ENCODE measurements around the gene DDIT4.

Gene DDIT4

DNA sequence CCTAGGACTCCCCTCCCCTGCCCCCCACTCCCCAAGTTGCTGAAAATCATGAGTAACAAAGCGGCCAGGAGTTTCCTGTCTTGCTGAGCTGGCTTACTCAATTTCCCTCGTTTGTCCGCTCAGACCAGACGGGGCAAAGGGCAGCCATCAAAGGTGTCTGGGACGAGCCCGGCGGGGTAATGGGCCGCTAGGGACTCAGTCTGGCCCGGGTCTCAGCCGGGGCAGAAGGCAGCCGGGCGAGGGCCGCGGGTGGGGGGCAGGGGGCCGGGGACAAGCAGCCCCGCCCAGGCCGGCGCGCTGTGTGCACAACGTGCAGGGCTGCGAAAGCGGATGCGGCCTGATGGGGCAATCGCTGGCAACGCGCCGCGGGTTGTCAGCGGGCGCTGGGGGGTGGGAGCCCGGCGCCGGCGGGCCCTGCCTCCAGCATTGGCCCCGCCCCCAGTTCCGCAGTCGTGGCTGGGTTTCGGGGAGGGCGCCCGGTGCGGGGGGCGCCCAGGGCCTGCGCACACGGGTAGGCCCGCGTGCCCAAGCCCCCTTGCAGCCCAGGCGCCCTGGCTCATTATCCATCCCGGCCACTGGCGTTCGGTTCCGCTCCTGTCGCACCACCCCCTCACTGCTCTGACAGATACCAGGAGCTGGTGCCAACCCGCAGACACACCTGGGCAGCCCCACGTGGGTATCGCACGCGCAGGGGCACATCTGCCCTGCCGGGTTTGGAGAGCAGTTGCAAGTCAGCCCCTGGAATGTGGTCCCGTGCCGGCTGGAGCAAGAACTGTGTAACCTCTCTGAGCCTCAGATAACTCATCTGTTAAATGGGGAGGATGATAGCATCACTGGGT is 45.9 kb downstream of the DDIT4 start:
- DNase-seq, result peak; percentile 95

DNA sequence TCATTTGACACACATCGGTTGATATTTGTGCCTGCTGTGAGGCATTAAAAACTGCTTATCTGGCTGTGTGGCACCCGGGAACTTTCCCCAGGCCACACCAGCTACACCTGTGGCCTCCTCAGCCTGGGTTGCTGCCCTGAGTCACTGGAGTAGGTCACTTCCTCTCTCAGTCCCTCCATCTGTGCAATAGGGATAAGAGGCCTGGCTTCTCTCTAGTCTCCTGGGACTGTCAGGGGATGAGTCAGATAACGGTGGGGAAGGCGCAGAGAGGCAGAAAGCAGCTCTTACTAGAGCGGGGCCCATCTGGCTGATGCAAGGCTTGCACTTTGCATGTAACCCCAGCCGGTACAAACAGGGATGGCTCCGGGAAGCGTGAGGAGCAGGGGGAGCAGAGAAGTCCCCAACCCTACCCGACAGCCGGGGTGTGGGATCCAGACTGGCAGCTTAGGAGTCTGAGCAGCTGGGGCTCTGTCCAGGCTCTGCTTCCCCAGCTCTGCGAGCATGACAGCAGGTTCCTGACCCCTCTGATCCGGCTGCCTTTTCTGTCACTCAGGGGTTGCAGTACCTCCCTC is 47.0 kb downstream of the DDIT4 start:
- peak; percentile 86 for DNase-seq

DNA sequence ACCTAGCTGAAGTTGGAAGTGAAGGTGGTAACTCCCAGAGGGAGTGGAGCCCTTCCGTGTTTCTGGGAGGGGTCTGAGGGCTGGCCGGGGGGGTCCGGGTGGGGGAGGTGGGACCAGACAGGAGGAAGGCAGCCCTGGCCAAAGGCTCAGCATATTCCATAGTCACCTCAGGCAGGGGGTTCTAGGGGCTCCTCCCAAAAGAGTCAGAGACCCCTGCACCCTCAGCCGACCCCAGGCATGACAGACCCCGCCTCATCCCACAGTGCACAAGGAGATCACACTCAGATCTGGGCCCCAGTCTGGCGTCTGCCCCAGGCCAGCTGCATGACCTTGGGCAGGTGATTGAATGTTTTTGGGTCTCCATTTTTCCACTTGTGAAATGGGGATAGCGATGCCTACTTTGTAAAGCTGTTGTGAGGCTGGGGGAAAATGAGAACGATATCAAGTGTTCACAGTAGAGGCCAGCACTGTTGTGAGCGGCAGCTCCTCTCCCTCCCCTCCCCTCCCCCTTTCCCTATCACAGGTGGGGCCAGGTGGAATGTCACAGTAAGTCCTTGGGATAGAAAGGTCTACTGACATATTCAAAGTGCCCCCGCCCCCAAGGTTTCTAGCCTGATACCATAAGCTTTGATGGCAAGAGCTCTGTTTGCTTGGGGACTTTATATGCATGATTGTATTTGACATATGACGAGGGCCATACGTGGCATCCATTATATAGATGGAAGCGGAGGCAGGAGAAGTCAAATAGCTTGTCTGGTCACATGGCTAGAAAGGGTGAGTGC is 47.7 kb downstream of the DDIT4 start:
- DNase-seq, result no peak

DNA sequence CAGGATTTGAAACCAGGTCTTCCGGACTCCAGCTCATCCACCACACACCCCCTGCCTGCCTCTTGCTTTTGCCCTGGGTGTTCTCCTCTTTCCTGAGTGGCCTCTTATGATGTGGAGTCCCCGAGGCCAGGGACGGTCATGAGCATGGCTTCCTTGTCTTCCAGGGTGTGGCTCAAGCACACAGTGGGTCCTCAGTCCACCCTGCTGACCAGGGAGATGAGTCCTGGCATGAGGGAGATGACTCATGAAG is 48.2 kb downstream of the DDIT4 start:
- no peak for DNase-seq

DNA sequence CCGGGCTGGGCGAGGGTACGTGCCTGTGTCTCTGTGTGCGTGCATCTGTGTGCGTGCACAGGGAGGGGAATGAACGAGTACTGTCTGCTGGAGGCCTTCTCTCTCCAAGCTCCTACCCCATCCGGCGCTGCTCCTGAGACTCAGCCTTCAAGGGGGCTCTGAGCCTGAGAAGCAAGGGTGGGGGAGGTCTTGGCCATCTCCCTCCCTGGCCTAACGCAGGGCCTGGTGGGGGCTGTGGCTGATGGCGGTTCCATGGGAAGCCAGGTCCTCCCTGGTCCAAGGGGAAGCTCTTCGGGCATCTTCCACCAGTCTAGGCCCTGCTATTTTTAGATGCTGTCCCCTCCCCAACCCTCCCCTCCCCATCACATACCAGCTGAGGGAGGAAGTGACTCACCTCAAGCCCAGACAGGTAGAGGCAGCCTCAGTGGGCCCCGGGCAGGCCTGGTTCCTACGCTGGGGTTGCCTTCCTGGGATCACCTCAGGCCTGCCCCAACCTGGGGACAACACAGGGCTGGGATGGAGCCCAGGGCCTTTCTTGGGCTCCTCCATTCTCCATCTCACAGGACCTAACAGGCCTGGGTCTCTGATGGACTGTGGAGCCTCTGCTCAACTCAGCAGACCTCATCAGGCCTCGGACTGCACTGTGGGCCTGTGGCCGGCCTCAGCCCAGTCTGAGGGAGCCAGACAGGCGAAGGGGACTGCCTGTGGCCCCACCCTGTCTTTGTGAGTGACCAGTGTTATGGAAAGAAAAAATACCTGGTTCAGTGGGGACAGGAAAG is 48.7 kb downstream of the DDIT4 start:
- DNase-seq, result peak; percentile 81

DNA sequence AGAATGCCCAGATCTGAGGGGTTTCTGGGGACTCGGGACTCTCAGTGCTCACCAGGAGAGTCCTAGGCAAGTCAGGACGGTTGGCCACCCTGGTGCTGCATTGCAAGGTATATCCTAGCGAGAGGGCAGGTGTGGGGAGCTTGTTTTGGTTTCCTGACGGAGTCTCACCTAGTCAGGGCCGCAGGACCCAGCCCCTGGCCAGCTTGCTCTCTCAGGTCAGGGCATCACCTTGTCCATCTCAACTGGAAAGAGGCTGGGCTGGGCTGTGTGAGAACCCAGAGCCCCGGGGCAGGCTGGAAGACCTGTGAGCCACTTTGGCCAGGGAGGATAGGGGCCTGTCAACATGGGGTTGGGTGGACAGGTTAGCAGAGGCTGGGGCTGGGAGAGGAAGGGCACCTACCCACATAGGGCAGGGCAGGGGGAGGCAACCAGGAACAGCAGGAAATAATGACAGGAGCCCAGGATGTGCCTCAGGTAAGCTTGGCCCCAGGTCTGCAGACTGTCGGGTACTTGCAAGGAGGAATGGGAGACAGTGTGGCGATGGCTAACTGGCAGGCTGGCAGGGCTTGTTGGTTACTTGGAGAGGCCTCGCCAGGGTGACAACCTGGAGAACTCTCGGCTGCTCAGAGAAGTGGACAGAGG is 49.5 kb downstream of the DDIT4 start:
- no peak for DNase-seq

DNA sequence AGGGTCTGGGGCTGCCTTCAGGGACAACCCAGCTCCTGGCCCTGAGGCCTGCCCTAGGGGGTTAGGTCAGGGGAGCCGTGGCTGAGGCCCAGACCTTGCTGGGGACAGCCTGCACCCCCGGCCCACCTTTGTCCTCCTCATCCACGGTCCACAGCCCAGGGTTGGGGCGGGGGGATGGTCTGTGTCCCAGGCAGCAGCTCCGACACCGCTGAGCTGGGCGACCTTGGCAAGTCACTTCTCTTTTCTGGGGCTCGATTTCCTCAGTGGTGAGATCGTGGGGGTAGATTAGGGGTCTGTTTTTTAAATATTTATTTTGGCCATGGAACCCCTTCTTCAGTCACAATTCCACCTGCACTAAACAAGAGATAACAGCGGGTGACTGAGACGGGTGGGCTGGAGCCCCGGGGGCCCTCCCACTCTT is 50.1 kb downstream of the DDIT4 start:
- no peak for DNase-seq
